SK-N-SH (cell line): Measurements from ENCODE around the gene LRMDA. TPM values are rescaled to one million over a fixed set of nuclear protein-coding genes. Genes with fewer than 3 reads are reported as not detected.

Experiments used
- CTCF ChIA-PET: fragments of 300-600, 350-600 bp; formaldehyde crosslinking; extraction: SDS; loops from one replicate; lab custom pipeline; 2021; lab: Yijun Ruan, JAX
- POLR2A ChIA-PET: fragments of 350-600 bp; sonication (Branson Sonifier 250); formaldehyde crosslinking; extraction: SDS; loops from one replicate; lab custom pipeline; 2020; ENCODE audit warnings: antibody characterized with exemption, inconsistent platforms; lab: Yijun Ruan, JAX
- DNase-seq: peaks from one replicate; pipeline ENCODE4 v3.0.0; 2012
- H2AFZ ChIP-seq: fragments of 200-600 bp; sonication (generic); 2 replicates; pipeline ENCODE4 v1.8.1; 2016; ENCODE audit warnings: antibody characterized with exemption, mild to moderate bottlenecking, low read depth
- H3F3A ChIP-seq: fragments of 200-600 bp; sonication (generic); replicated peaks from 2 replicates; pipeline ENCODE3; 2016; ENCODE audit warnings: antibody characterized with exemption, mild to moderate bottlenecking; ENCODE audit not compliant: insufficient read depth
- H3K27ac ChIP-seq, 2 experiments: fragments of 200-500 bp in 1 of 2; fragments of 200-600 bp in 1 of 2; sonication (Bioruptor generic) in 1 of 2; sonication (generic), shearing (Covaris generic) in 1 of 2; 2 replicates each; pipeline versions ENCODE4 v1.5.1 to v1.6.1; 2014 to 2016; ENCODE audit warnings: low read depth in 2 of 2, inconsistent platforms in 1 of 2, low read length in 1 of 2, mild to moderate bottlenecking in 1 of 2, mixed read lengths in 1 of 2
- H3K27me3 ChIP-seq: fragments of 200-600 bp; sonication (generic), shearing (Covaris generic); 2 replicates; pipeline ENCODE4 v1.6.1; 2016; ENCODE audit warnings: mixed run types; ENCODE audit not compliant: insufficient read depth
- H3K36me3 ChIP-seq, 2 experiments: fragments of 200-500 bp in 1 of 2; fragments of 200-600 bp in 1 of 2; sonication (Bioruptor generic) in 1 of 2; sonication (generic) in 1 of 2; replicated peaks in 1 of 2; 2 replicates each; pipeline versions ENCODE3 to v1.5.1; 2014 to 2016; ENCODE audit warnings: low read length in 1 of 2, mild to moderate bottlenecking in 1 of 2; ENCODE audit not compliant: insufficient read depth in 2 of 2, control insufficient read depth in 1 of 2
- H3K4me1 ChIP-seq, 2 experiments: fragments of 200-500 bp in 1 of 2; fragments of 200-600 bp in 1 of 2; sonication (Bioruptor generic) in 1 of 2; sonication (generic), shearing (Covaris generic) in 1 of 2; 2 replicates each; pipeline versions ENCODE4 v1.5.1 to v1.6.1; 2014 to 2016; ENCODE audit warnings: low read depth in 1 of 2, low read length in 1 of 2, mixed run types in 1 of 2; ENCODE audit not compliant: insufficient read depth in 2 of 2, control insufficient read depth in 1 of 2
- H3K4me2 ChIP-seq: fragments of 200-600 bp; sonication (generic), shearing (Covaris generic); 2 replicates; pipeline ENCODE4 v1.6.1; 2017; ENCODE audit warnings: mixed run types
- H3K4me3 ChIP-seq, 2 experiments: fragments of 200-500 bp in 1 of 2; fragments of 200-600 bp in 1 of 2; sonication (Bioruptor generic) in 1 of 2; sonication (generic), shearing (Covaris generic) in 1 of 2; 2 replicates each; pipeline versions ENCODE4 v1.5.1 to v1.8.1; 2014 to 2016; ENCODE audit warnings: low read depth in 2 of 2, inconsistent platforms in 1 of 2, low read length in 1 of 2, mild to moderate bottlenecking in 1 of 2, mixed read lengths in 1 of 2, moderate library complexity in 1 of 2
- H3K79me2 ChIP-seq: fragments of 200-600 bp; sonication (generic); 2 replicates; pipeline ENCODE4 v1.8.1; 2017; ENCODE audit warnings: mild to moderate bottlenecking; ENCODE audit not compliant: insufficient read depth
- H3K9ac ChIP-seq: fragments of 200-600 bp; sonication (generic); 2 replicates; pipeline ENCODE4 v1.6.1; 2017; ENCODE audit warnings: mixed run types
- H3K9me2 ChIP-seq: fragments of 200-600 bp; sonication (generic); 2 replicates; pipeline ENCODE4 v1.6.1; 2017; ENCODE audit warnings: mixed run types
- H3K9me3 ChIP-seq: fragments of 200-600 bp; sonication (generic); 2 replicates; pipeline ENCODE4 v1.6.1; 2017; ENCODE audit warnings: mixed run types, mild to moderate bottlenecking, moderate library complexity
- H4K20me1 ChIP-seq: fragments of 200-600 bp; sonication (generic); 2 replicates; pipeline ENCODE4 v1.6.1; 2017; ENCODE audit warnings: mild to moderate bottlenecking, mixed run types; ENCODE audit not compliant: insufficient read depth
- EZH2phosphoT487 ChIP-seq: fragments of 200-600 bp; sonication (generic); IDR thresholded peaks from 2 replicates; pipeline ENCODE4 v1.6.1; 2017; ENCODE audit warnings: low read depth, mixed run types, mild to moderate bottlenecking, antibody characterized with exemption, moderate library complexity, borderline replicate concordance
- RFX5 ChIP-seq: IDR thresholded peaks from 2 replicates; pipeline ENCODE4 v1.6.1; 2012; ENCODE audit warnings: mild to moderate bottlenecking, improper control_type of control experiment, low read length
- TAF1 ChIP-seq: IDR thresholded peaks from 2 replicates; pipeline ENCODE4 v1.6.1; 2012; ENCODE audit warnings: low read depth, mild to moderate bottlenecking, low read length, moderate library complexity, borderline replicate concordance
- WGBS: methylation state at CpG from one replicate; pipeline ENCODE4 v1.1.6; 2017; ENCODE audit warnings: low lambda C conversion rate; 5-methylcytosine and 5-hydroxymethylcytosine counted together
- polyA plus RNA-seq, 3 experiments: library from polyadenylated mRNA; depleted of rRNA; stranded (reverse); fragments of >200 nt; gene quantifications; 2 replicates each; pipeline ENCODE4 v1.2.3, GENCODE V29; 2012
- TF ChIP-seq, protein P1 (sequence below): fragments of 150-350 bp; IDR thresholded peaks from 2 replicates; pipeline ENCODE4 v1.6.1; 2016; ENCODE audit warnings: mild to moderate bottlenecking, low read depth, low read length
- TF ChIP-seq, protein P2 (sequence below): IDR thresholded peaks from 2 replicates; pipeline ENCODE4 v1.6.1; 2012; ENCODE audit warnings: mild to moderate bottlenecking, low read depth, low read length, moderate library complexity
- TF ChIP-seq, protein P3 (sequence below): IDR thresholded peaks from 2 replicates; pipeline ENCODE4 v1.4.0; 2012; ENCODE audit warnings: low read depth
- TF ChIP-seq, protein P4 (sequence below): fragments of 150-350 bp; IDR thresholded peaks from 2 replicates; pipeline ENCODE4 v1.6.1; 2017; ENCODE audit warnings: antibody characterized with exemption, low read length, low read depth, borderline replicate concordance
- TF ChIP-seq, protein P5 (sequence below): fragments of 200-600 bp; sonication (generic); IDR thresholded peaks from 2 replicates; pipeline ENCODE4 v1.6.1; 2017; ENCODE audit warnings: antibody characterized with exemption, mild to moderate bottlenecking, moderate library complexity

Gene LRMDA
- polyA plus RNA-seq, 1 of the 3 experiments (the other 2 are of a cell fraction), result 0.95 TPM

DNA sequence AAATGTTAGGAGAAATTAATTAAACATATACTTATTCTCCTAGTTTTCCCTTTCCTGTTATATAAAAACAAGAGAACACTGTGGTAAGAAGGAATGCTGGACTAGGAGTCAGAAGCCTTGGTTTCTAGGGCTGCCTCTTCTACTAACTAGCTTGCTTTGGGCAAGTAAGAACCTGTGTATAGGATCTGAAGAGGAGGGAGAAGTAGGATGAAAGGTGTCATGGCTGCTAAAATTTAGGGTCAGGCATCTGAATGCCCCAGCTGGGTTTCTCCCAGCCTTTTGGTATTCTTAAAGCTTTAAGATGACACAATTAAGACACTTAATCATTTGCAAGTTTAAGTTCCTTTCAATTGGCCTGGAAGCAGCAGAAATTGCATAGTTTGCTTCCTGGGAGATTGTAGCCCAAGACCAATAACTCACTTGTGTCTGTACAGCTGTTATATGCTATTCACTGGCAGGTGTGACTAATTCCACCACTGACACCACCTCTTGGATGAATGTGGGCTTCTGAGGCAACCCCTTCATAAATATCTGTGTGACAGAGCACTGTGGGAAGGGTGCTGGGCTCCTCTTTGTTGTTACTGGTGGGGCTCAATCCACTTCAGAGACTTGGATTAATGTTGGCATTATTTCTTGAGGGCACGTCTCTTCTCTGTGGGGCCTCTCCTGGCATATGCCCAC lies 137.2 kb downstream of the LRMDA start:
- Histone ChIP-seq H3K36me3 (no peaks in the 10 kb centered on the region), H3K9ac (no peak overlapping the region), H3K4me1 (no peaks in the 10 kb centered on the region), H3K4me3 (no peak overlapping the region), H3F3A (no peaks in the 10 kb centered on the region), H3K27ac (no peak overlapping the region), H2AFZ (no peak overlapping the region), H3K27me3 (no peaks in the 10 kb centered on the region), H4K20me1 (no peaks in the 10 kb centered on the region), H3K79me2 (no peaks in the 10 kb centered on the region), H3K9me3 (0 out of 2 replicates have a peak, but pooled peaks cover 13% of the 10 kb centered on the region)
- POLR2A ChIA-PET, result no interaction called here
- DNase-seq, result no peak
- 44% methylated on average over 1 of the region's 1 CpG for WGBS
- CTCF ChIA-PET, result interaction anchor here (0.5 to 1.0 kb wide), 2 partner anchors 54 to 466 kb away, joined by 3 read pairs; no protein-coding TSS in a partner anchor
- TF ChIP-seq, protein P1, sequence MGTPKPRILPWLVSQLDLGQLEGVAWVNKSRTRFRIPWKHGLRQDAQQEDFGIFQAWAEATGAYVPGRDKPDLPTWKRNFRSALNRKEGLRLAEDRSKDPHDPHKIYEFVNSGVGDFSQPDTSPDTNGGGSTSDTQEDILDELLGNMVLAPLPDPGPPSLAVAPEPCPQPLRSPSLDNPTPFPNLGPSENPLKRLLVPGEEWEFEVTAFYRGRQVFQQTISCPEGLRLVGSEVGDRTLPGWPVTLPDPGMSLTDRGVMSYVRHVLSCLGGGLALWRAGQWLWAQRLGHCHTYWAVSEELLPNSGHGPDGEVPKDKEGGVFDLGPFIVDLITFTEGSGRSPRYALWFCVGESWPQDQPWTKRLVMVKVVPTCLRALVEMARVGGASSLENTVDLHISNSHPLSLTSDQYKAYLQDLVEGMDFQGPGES, result no peak
- TF ChIP-seq RFX5, result no peak
- no peak for TF ChIP-seq EZH2phosphoT487
- TF ChIP-seq, protein P2, sequence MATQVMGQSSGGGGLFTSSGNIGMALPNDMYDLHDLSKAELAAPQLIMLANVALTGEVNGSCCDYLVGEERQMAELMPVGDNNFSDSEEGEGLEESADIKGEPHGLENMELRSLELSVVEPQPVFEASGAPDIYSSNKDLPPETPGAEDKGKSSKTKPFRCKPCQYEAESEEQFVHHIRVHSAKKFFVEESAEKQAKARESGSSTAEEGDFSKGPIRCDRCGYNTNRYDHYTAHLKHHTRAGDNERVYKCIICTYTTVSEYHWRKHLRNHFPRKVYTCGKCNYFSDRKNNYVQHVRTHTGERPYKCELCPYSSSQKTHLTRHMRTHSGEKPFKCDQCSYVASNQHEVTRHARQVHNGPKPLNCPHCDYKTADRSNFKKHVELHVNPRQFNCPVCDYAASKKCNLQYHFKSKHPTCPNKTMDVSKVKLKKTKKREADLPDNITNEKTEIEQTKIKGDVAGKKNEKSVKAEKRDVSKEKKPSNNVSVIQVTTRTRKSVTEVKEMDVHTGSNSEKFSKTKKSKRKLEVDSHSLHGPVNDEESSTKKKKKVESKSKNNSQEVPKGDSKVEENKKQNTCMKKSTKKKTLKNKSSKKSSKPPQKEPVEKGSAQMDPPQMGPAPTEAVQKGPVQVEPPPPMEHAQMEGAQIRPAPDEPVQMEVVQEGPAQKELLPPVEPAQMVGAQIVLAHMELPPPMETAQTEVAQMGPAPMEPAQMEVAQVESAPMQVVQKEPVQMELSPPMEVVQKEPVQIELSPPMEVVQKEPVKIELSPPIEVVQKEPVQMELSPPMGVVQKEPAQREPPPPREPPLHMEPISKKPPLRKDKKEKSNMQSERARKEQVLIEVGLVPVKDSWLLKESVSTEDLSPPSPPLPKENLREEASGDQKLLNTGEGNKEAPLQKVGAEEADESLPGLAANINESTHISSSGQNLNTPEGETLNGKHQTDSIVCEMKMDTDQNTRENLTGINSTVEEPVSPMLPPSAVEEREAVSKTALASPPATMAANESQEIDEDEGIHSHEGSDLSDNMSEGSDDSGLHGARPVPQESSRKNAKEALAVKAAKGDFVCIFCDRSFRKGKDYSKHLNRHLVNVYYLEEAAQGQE, result no peak
- TF ChIP-seq, protein P3, sequence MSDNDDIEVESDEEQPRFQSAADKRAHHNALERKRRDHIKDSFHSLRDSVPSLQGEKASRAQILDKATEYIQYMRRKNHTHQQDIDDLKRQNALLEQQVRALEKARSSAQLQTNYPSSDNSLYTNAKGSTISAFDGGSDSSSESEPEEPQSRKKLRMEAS, result no peak
- no peak for TF ChIP-seq TAF1
- TF ChIP-seq, protein P4, sequence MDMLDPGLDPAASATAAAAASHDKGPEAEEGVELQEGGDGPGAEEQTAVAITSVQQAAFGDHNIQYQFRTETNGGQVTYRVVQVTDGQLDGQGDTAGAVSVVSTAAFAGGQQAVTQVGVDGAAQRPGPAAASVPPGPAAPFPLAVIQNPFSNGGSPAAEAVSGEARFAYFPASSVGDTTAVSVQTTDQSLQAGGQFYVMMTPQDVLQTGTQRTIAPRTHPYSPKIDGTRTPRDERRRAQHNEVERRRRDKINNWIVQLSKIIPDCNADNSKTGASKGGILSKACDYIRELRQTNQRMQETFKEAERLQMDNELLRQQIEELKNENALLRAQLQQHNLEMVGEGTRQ, result no peak
- TF ChIP-seq, protein P5, sequence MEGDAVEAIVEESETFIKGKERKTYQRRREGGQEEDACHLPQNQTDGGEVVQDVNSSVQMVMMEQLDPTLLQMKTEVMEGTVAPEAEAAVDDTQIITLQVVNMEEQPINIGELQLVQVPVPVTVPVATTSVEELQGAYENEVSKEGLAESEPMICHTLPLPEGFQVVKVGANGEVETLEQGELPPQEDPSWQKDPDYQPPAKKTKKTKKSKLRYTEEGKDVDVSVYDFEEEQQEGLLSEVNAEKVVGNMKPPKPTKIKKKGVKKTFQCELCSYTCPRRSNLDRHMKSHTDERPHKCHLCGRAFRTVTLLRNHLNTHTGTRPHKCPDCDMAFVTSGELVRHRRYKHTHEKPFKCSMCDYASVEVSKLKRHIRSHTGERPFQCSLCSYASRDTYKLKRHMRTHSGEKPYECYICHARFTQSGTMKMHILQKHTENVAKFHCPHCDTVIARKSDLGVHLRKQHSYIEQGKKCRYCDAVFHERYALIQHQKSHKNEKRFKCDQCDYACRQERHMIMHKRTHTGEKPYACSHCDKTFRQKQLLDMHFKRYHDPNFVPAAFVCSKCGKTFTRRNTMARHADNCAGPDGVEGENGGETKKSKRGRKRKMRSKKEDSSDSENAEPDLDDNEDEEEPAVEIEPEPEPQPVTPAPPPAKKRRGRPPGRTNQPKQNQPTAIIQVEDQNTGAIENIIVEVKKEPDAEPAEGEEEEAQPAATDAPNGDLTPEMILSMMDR, result no peak
- TF ChIP-seq, all 33 proteins: peak for 0
- no peak overlapping the region for H3K4me2 ChIP-seq
- no peaks in the 10 kb centered on the region for H3K9me2 ChIP-seq
